Measurements from ENCODE around the gene VPS16. TPM values are rescaled to one million over a fixed set of nuclear protein-coding genes. Genes with fewer than 3 reads are reported as not detected.

Gene VPS16
- total and polyA plus RNA-seq, 2 of the 8 experiments (the other 6 are each of a cell fraction or from before 2014, with no cell fraction given), result 23.8 to 25.9 TPM

DNA sequence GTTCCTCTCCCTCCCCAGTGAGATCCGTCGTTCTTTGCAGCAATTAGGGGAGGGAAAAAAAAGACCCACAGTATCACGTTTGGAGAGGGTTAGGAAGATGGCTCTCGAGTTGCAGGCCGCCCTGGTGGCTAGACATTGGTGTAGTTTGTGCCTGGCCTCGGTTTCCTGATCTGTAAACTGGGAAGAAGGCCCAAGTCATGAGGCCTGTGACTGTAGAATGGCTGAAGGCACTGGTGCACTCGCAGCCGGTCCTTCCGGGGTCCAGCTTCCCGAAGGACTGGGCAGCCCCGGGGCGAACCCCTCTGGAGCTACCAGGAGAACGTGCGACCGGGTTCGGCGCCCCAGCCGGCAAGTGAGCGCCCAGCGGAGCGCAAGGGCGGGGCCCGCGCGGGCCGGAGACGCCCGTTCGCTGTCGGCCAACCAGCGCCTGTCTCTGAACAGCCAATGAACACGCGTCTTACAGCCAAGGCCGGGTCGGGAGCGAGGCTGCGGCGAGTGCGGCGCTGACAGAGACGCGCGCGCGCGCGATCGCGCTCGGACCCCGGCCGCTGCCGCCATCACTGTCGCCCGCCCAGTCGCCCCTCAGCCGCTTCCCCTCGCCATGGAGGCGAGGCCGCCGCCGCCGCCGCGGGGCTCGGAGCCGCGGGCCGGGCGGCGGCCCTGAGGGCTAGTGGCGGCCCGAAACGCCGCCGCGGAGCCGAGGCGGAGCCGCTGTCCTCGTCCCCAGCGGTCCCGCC is 32.6 kb downstream of the VPS16 start, which contains the start of gene PTPRA (continued):
- TF ChIP-seq CHD2 (IDR thresholded peaks at IDR 0.05; ENCODE audit: low read length) (no peak), TBP (IDR thresholded peaks at IDR 0.05; ENCODE audit: low read depth, low read length) (peak; percentile 64; the same call in 1 of the 2 replicates), CTBP2 (IDR thresholded peaks at IDR 0.05; ENCODE audit: borderline replicate concordance, insufficient read depth, insufficient read length, low read length) (no peak), POU5F1 (IDR thresholded peaks at IDR 0.05; ENCODE audit: low read depth, low read length) (no peak), CHD1 (IDR thresholded peaks at IDR 0.05; ENCODE audit: low read depth, low read length) (no peak), BACH1 (IDR thresholded peaks at IDR 0.05; ENCODE audit: low read length) (peak; percentile 72), CBX5 (IDR thresholded peaks at IDR 0.05; ENCODE audit: low read depth, low read length) (no peak), CREB1 (IDR thresholded peaks at IDR 0.05) (peak; percentile 18), JUN (IDR thresholded peaks at IDR 0.05; ENCODE audit: low read depth, low read length) (no peak), HDAC2 (IDR thresholded peaks at IDR 0.05; ENCODE audit: borderline replicate concordance in 1 of 2, low read depth in 2 of 2, low read length in 2 of 2) (peak in 1 of 2 experiments; percentile 60; a peak in 1 of 4 replicates), KDM4A (IDR thresholded peaks at IDR 0.05; ENCODE audit: low read depth, low read length, severe bottlenecking) (peak; percentile 56), TCF12 (IDR thresholded peaks at IDR 0.05; ENCODE audit: low read depth, low read length) (no peak), TAF7 (optimal IDR thresholded peaks at IDR 0.05; ENCODE audit: borderline replicate concordance, low read depth, low read length) (no peak), RAD21 (IDR thresholded peaks at IDR 0.05 in 1 of 2, conservative IDR thresholded peaks at IDR 0.05 in 1 of 2; ENCODE audit: low read depth in 2 of 2, low read length in 2 of 2) (no peak), SIX5 (IDR thresholded peaks at IDR 0.05; ENCODE audit: low read depth, low read length) (no peak), RFX5 (IDR thresholded peaks at IDR 0.05; ENCODE audit: borderline replicate concordance, low read depth, low read length) (no peak), SRF (IDR thresholded peaks at IDR 0.05; ENCODE audit: low read depth, low read length) (no peak), CBX8 (IDR thresholded peaks at IDR 0.05; ENCODE audit: borderline replicate concordance, low read depth, low read length) (no peak)
- TF ChIP-seq, protein P1, sequence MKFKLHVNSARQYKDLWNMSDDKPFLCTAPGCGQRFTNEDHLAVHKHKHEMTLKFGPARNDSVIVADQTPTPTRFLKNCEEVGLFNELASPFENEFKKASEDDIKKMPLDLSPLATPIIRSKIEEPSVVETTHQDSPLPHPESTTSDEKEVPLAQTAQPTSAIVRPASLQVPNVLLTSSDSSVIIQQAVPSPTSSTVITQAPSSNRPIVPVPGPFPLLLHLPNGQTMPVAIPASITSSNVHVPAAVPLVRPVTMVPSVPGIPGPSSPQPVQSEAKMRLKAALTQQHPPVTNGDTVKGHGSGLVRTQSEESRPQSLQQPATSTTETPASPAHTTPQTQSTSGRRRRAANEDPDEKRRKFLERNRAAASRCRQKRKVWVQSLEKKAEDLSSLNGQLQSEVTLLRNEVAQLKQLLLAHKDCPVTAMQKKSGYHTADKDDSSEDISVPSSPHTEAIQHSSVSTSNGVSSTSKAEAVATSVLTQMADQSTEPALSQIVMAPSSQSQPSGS (IDR thresholded peaks at IDR 0.05; ENCODE audit: low read length), result no peak; the same call in 1 of the 2 replicates
- TF ChIP-seq, protein P2, sequence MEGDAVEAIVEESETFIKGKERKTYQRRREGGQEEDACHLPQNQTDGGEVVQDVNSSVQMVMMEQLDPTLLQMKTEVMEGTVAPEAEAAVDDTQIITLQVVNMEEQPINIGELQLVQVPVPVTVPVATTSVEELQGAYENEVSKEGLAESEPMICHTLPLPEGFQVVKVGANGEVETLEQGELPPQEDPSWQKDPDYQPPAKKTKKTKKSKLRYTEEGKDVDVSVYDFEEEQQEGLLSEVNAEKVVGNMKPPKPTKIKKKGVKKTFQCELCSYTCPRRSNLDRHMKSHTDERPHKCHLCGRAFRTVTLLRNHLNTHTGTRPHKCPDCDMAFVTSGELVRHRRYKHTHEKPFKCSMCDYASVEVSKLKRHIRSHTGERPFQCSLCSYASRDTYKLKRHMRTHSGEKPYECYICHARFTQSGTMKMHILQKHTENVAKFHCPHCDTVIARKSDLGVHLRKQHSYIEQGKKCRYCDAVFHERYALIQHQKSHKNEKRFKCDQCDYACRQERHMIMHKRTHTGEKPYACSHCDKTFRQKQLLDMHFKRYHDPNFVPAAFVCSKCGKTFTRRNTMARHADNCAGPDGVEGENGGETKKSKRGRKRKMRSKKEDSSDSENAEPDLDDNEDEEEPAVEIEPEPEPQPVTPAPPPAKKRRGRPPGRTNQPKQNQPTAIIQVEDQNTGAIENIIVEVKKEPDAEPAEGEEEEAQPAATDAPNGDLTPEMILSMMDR (IDR thresholded peaks at IDR 0.05; ENCODE audit: control extremely low read depth in 1 of 3, insufficient read depth in 1 of 3, low read depth in 1 of 3, low read length in 3 of 3), result no peak
